Cardiac septum (tissue), 1 donor: ENCODE data around the gene MRGPRG. TPM values are rescaled to one million over a fixed set of nuclear protein-coding genes. Genes with fewer than 3 reads are reported as not detected.
A peak's percentile ranks its signal among the peaks of the same experiment; 100 is the strongest.

Source experiments
- DNase-seq: peaks from one replicate; pipeline ENCODE4 v3.0.0-alpha.2; 2020; ENCODE audit warnings: low spot score
- intact Hi-C: fragments of 100-400 bp; cut with DNase I; formaldehyde crosslinking; loops from one replicate; pipeline ENCODE4 v1.14.0; 2022
- total RNA-seq: library from RNA; stranded (reverse); fragmentation: NEBNext Ultra II Directional; extraction: Animal tissue kit (Norgen Biotek cat#: 25700); gene quantifications from one replicate; pipeline ENCODE4 v1.2.1, GENCODE V29; 2021
- donor health status: DM: no; HTN: no; CAD: no.

MRGPRG gene
- total RNA-seq, 1 donor from 2014 or later = not detected

DNA sequence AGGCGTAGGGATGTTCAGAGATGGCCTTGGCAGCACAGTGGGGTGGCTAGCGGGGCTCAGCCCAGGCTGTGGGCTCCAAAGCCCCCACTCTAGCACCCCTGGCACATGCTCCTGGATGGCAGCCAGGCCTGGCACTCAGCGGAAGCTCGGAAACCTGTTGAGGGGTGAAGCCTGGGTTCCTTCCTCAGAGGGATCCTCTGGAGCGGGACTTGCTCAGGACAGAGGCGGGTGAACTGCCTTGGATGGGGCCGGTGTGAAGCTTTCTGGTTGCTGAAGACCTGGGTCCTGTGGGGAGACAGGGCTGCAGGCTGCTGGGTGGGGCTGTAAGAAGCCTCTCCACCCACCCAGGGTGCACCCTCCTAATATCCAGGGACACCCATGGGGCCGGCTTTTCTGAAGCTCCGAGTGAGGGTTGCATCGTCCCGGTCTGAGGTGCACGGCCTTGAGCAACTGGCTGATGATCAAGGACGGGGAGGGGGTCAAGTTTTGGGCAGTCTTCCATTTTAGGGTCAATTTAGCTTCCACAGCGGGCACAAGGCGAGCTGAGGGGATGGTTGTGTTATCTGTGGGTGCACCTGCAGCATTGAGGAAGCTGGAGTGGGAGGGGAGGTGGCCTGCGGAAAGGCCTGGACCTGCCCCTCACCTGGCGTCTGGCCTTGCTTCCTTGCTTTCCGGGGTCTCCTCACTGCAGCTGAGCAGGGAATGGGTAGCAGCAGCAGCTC lies 8.4 kb upstream of the MRGPRG start:
- DNase-seq = no peak
- intact Hi-C loops = no loop called here

DNA sequence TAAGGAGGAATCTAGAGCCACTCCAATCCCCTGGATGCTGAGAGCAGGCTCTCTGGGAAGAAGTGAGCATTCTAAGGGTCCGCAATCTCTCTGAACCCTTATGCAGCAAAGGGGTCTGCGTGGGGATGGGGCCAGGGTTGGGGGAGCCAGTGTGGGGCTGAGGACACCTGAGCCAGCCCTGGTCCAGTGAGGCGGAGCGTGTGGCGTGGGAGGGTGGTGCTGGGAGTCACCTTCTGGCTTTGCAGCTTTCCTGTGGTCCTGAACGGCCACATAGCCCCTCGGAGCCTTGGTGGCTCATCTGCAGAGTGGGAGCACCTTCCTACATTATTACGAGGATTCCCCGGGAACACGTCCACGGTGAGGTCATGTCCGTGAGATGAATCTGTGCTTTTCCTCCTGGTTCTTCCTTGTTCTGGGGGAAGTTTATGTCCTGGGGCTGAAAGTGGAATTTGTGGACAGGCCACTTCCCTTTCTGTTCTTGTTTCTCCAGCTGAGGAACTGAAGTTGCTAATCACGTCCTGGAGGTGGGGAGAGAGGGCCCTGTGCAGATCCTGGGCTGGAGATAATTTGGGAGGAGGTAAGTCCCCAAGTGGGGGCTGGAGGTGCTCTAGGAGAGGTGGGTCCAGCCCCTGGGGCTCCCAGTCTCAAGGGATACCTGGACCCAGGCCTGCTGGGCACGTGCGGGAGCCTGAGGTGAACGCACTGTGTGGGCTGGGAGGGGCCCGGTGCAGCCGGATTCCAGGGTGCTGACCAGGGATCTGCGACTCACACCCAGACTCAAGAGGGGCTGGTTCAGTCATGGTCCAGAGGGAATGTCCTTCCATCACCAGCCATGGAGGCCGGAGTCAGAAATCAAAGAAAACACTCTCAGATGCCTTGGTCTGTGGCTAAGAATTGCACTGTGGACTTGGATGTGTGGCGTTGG lies 7.5 kb upstream of the MRGPRG start:
- intact Hi-C loops = no loop called here
- no peak for DNase-seq

DNA sequence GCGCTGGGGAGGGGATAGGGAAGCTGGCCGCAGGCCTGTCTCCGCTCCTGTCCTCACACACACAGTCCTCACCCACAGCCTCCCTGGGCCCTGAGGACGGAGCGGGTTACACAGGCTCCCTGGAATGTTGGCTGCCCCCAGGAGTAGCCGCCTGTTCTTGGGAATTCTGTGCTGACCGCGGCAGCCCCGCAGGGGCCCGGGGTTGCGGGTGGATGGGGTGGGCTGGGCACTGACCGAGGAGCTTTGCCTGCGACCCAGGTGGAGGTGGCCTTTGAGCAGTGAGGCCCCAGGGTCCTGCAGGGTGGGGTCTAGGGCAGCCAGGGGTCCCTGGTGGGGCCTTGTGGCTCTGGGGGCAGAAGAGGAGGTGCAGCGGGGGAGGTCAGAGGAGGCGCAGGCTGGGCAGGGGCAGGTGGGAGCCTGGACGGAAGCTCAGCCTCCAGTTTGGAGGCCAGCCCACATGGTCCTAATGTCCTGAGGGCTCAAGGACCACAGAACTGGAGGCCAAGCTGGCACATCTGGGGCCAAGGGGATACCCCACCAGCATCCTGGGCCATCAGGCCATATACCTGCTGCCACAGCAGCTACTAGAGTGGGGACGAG lies 6.6 kb upstream of the MRGPRG start:
- DNase-seq = no peak
- intact Hi-C loops = no loop called here

DNA sequence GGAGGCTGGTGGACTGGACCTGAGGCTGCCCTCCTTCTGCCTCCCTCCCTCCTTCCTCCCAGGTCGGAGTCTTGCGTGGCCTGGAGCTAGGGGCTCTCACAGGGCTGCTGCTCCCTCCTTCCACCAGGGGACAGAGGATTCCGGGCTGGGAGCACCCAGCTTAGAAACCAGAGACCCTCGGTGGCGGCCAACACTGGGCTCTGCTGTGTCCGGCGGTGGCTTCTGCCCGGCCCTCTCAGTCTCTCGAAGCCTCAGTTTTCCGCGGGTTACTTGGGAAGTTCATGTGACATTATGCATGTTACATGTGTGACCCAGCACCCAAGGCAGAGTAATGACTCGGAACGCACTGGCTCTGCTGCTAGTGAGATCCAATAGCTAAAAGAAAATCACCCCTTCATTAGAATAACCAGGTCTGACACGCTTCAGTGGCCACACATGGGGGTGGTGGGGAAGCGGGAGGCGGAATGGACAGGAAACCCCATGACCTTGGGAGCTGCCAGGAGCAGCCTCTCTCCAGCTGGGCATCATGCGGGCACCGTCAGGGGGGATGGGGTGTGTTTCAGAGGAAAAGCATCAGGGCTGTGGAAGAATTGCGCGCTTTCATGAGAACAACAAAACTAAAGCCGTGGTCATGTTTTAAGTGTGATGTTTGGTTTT lies 5.9 kb upstream of the MRGPRG start:
- no peak for DNase-seq
- intact Hi-C loops = no loop called here

- intact Hi-C loops = no loop called here
- DNase-seq = no peak
These were observed 5.3 kb upstream of the MRGPRG start for GRCh38 chr11:3223932-3224381.

- intact Hi-C loops = no loop called here
- no peak for DNase-seq
These were observed 4.6 kb upstream of the MRGPRG start for GRCh38 chr11:3222941-3223915.

GRCh38 chr11:3222003-3222855 lies 3.6 kb upstream of the MRGPRG start:
- intact Hi-C loops = no loop called here
- no peak for DNase-seq

GRCh38 chr11:3221408-3222002 lies 2.9 kb upstream of the MRGPRG start:
- intact Hi-C loops = no loop called here
- DNase-seq = peak; percentile 64

DNA sequence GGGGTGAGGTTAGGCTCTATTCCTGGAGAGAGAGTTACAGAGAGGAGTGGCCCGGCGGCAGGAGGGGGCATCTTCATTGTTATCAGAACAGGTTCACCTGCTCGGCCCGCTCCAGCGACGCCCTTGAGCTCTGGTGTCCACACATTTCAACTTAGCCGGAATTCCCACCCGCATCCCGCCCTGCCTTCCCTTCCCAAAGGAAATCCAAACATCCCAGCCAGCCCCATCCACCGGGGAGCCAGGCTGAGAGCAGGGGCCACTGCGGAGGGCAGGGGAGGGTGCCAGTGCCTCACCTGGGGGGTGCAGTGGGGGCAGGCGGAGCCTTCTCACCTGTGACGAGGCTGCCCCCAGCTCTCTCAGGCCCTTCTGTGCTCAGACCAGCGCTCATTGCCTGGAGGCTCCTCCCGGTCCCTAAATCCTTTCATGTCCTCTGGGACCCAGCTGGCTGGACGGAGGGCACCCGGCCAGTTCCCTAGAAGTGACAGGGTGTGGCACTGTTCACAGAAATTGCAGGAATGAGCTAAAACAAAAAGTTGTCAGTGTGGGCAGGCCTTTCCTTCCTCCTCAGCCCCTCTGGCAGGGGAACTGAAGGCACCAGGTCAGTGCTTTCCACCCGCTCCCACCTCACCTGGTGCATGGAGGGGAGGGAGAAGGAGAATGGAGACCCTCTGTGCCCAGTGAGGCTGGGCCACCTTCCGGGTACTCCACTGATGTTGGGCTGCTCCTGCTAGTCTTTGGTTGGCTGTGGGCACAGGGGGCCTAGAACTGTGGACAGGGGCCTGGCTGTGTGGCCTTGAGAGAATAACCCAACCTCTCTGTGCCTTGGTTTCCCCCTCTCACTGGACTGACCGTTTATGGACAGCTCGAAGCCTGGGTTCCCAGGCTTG lies 2.2 kb upstream of the MRGPRG start:
- peak; percentile 65 for DNase-seq
- intact Hi-C loops = no loop called here

GRCh38 chr11:3220101-3220500 lies 1.5 kb upstream of the MRGPRG start:
- intact Hi-C loops = no loop called here
- DNase-seq = peak; percentile 67

GRCh38 chr11:3219281-3219892 lies 774 bp upstream of the MRGPRG start:
- intact Hi-C loops = loop anchor here (2.0 kb wide), 1 partner anchor 183 kb away; no protein-coding TSS in a partner anchor
- peak; percentile 47 for DNase-seq

DNA sequence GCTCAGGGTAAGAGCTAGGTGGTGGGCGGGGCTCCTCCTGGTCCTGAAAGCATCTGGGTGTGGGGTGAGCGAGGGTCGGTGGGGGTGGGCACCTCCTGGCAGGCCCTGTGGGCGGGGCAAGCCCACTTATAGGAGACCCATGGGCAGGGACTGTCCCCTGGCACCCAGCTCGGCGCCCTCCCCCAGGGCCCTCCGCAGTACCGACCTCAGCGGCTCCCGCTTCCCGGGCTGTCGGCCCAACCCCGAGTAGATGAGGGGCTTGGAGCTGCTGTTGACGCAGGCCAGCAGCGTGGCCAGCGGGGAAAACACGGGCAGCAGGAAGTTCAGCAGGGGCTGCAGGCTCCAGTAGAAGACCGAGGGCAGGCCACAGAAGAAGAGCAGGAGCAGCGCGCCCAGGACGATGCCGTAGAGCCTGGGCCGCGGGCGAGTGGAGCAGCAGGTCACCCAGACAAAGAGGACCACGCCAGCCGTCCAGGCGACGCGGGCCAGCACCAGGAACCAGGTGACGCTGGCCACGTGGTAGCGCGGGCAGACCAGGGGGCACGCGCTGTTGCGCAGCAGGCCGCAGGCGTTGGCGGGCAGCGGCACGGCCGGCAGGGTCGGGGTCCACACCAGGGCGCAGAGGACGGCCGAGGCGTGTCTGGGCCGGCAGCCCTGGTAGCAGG lies 663 bp downstream of the MRGPRG start:
- intact Hi-C loops = loop anchor here (2.0 kb wide), 1 partner anchor 181 kb away; no protein-coding TSS in a partner anchor

GRCh38 chr11:3216027-3216525 lies 2.5 kb downstream of the MRGPRG start:
- intact Hi-C loops = no loop called here
- peak; percentile 67 for DNase-seq

More for the DNA sequence above, 663 bp downstream of the MRGPRG start:
- peak; percentile 67 for DNase-seq

- peak; percentile 56 for DNase-seq
- intact Hi-C loops = loop anchor here (2.0 kb wide), 1 partner anchor 105 kb away; no protein-coding TSS in a partner anchor
These were observed 3.1 kb downstream of the MRGPRG start for GRCh38 chr11:3215346-3216026.

DNA sequence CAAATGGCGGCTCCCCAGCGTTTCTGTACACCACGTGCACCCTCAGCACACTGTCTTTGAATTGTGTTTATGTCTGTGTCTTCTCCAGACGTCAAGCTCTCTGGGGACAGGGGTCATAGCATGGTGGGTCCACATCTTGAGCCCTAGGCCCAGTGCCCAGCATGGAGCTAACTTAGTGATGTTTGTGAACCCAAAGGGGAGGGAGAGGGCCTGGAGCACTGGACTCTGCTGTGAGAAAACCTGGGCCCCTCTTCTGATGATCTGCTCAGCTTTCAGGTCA lies 4.3 kb downstream of the MRGPRG start:
- DNase-seq = peak; percentile 62

More for the DNA sequence above, 4.3 kb downstream of the MRGPRG start:
- intact Hi-C loops = loop anchor here (2.0 kb wide), 1 partner anchor 104 kb away; no protein-coding TSS in a partner anchor
